ENCODE results near the gene CBX6.

The CBX6 gene

DNA sequence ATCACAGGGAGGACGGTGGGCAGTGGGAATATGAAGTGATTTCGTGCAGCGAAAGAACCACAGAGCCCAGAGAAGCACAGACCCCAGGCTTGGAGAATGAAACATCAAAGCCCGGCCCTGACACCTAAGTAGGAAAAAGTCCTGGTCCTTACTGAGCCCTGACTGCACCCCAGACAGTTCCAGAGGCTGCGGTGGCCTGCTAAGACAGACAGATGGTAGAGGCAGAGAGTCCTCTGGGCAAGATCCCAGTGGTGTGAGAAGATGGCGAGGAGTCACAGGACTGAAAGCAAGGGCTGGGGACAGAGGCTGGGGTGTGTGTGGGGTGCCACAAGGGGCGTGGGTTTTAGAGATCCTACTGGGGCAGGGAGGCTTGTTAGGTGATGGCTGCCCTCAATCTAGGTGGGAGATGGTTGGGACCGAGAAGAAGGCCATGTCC lies 3.7 kb downstream of the CBX6 start:
- no peaks in the 10 kb centered on the region for H3K9me3 Mint-ChIP-seq
- H3K4me3 Mint-ChIP-seq = peak overlapping the region; percentile 34
- no peak for DNase-seq
- peak overlapping the region; percentile 81 for H3K27ac Mint-ChIP-seq
- no peak for ATAC-seq
- H3K27me3 Mint-ChIP-seq = no peaks in the 10 kb centered on the region
- peaks cover 34% of the 10 kb centered on the region for H3K36me3 Mint-ChIP-seq (ENCODE audit: low read depth)
- peaks cover 43% of the 10 kb centered on the region for H3K4me1 Mint-ChIP-seq

- ATAC-seq (no peak), DNase-seq (no peak)
- no peaks in the 10 kb centered on the region for H3K9me3 Mint-ChIP-seq
- H3K36me3 Mint-ChIP-seq (ENCODE audit: low read depth) = peaks cover 34% of the 10 kb centered on the region
- peak overlapping the region; percentile 81 for H3K27ac Mint-ChIP-seq
- H3K4me1 Mint-ChIP-seq = peaks cover 37% of the 10 kb centered on the region
- no peaks in the 10 kb centered on the region for H3K27me3 Mint-ChIP-seq
- H3K4me3 Mint-ChIP-seq = no peak overlapping the region
Observed at GRCh38 chr22:38867471-38868285, 4.3 kb downstream of the CBX6 start.

GRCh38 chr22:38867124-38867455 lies 4.9 kb downstream of the CBX6 start:
- no peak for DNase-seq
- no peak for ATAC-seq
- H3K4me1 Mint-ChIP-seq = peaks cover 32% of the 10 kb centered on the region
- H3K27me3 Mint-ChIP-seq = no peaks in the 10 kb centered on the region
- no peak overlapping the region for H3K27ac Mint-ChIP-seq
- H3K9me3 Mint-ChIP-seq = no peaks in the 10 kb centered on the region
- H3K4me3 Mint-ChIP-seq = no peak overlapping the region
- peaks cover 34% of the 10 kb centered on the region for H3K36me3 Mint-ChIP-seq (ENCODE audit: low read depth)

- H3K4me1 Mint-ChIP-seq = peaks cover 32% of the 10 kb centered on the region
- no peak for DNase-seq
Observed at GRCh38 chr22:38866399-38867123, 5.5 kb downstream of the CBX6 start.

GRCh38 chr22:38866024-38866398 lies 6.0 kb downstream of the CBX6 start:
- ATAC-seq (no peak), DNase-seq (no peak)
- H3K27ac Mint-ChIP-seq = no peak overlapping the region
- H3K27me3 Mint-ChIP-seq = no peaks in the 10 kb centered on the region
- H3K4me3 Mint-ChIP-seq = no peak overlapping the region
- H3K9me3 Mint-ChIP-seq = no peaks in the 10 kb centered on the region
- H3K4me1 Mint-ChIP-seq = peaks cover 32% of the 10 kb centered on the region
- peaks cover 33% of the 10 kb centered on the region for H3K36me3 Mint-ChIP-seq (ENCODE audit: low read depth)

More at GRCh38 chr22:38866399-38867123, 5.5 kb downstream of the CBX6 start:
- H3K27me3 Mint-ChIP-seq = no peaks in the 10 kb centered on the region
- ATAC-seq = no peak
- no peak overlapping the region for H3K27ac Mint-ChIP-seq
- H3K4me3 Mint-ChIP-seq = no peak overlapping the region
- no peaks in the 10 kb centered on the region for H3K9me3 Mint-ChIP-seq
- peaks cover 34% of the 10 kb centered on the region for H3K36me3 Mint-ChIP-seq (ENCODE audit: low read depth)

GRCh38 chr22:38865201-38866023 lies 6.6 kb downstream of the CBX6 start:
- Mint-ChIP-seq H3K36me3 (ENCODE audit: low read depth) (peaks cover 27% of the 10 kb centered on the region), H3K27ac (no peak overlapping the region), H3K9me3 (no peaks in the 10 kb centered on the region), H3K4me3 (no peak overlapping the region), H3K4me1 (peaks cover 27% of the 10 kb centered on the region), H3K27me3 (no peaks in the 10 kb centered on the region)
- no peak for ATAC-seq
- DNase-seq = no peak

- H3K9me3 Mint-ChIP-seq = no peaks in the 10 kb centered on the region
- no peak overlapping the region for H3K4me3 Mint-ChIP-seq
- H3K27me3 Mint-ChIP-seq = no peaks in the 10 kb centered on the region
- DNase-seq = no peak
- no peak overlapping the region for H3K27ac Mint-ChIP-seq
- H3K36me3 Mint-ChIP-seq (ENCODE audit: low read depth) = peaks cover 20% of the 10 kb centered on the region
- peaks cover 18% of the 10 kb centered on the region for H3K4me1 Mint-ChIP-seq
- no peak for ATAC-seq
Observed at GRCh38 chr22:38864361-38865191, 7.4 kb downstream of the CBX6 start.

DNA sequence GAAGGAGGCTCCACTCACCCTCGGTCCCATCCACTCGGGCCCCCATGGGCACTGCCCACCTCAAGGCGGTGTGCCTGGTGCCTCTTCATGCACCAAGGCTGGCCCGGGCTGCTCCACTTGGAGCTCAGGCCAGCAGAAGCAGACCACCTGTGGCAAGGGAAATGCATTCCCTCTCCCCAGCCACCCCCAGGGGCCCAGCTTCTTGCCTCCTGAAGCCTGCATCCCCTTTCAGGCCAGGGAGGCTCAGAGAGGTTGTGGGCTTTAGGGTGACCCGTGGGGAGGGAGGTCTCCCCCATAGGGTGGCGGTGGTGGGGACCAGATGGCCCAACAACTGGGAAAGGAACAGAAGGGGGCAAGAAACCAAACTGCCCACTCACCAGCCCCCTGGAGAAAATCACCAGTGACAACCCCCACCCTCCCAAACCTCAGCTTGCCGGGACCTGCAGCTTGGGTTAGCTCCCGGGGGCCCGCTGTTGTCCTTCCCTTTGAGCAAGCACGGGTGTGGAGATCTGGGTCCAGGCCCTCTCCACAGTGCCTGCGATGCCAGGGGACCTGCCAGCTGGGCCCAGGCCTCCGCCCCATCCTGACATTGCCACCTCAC lies 8.4 kb downstream of the CBX6 start:
- Mint-ChIP-seq H3K4me1 (peaks cover 10% of the 10 kb centered on the region), H3K36me3 (ENCODE audit: low read depth) (peaks cover 14% of the 10 kb centered on the region), H3K27me3 (no peaks in the 10 kb centered on the region), H3K4me3 (no peak overlapping the region), H3K27ac (no peak overlapping the region), H3K9me3 (no peaks in the 10 kb centered on the region)
- no peak for DNase-seq
- ATAC-seq = no peak

- DNase-seq (no peak), ATAC-seq (peak; percentile 6)
- no peaks in the 10 kb centered on the region for H3K9me3 Mint-ChIP-seq
- peaks cover 2% of the 10 kb centered on the region for H3K4me1 Mint-ChIP-seq
- H3K36me3 Mint-ChIP-seq (ENCODE audit: low read depth) = peaks cover 5% of the 10 kb centered on the region
- H3K4me3 Mint-ChIP-seq = no peak overlapping the region
- peak overlapping the region; percentile 49 for H3K27ac Mint-ChIP-seq
- H3K27me3 Mint-ChIP-seq = no peaks in the 10 kb centered on the region
Observed at GRCh38 chr22:38862375-38863329, 9.4 kb downstream of the CBX6 start.

DNA sequence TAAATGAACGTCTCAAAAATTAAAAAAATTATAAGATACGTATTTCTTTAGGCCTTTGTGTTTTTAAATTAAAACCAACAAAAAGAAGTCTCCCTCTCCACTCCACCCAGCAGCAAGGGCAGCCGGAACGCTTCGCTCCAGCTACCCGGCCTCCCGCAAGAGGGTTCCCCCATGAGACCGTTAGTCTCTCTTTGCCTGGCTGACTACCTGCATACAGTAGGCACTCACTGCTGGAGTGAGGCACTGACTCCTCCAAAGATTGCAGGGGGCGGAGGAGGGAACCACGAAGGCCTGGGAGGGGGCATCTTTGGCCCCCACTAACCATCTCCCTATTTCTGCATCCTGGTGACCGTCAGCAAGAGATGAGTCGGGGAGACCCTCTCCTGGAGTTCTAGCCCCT lies 10.1 kb downstream of the CBX6 start:
- ATAC-seq (no peak), DNase-seq (no peak)
- Mint-ChIP-seq H3K36me3 (ENCODE audit: low read depth) (no peaks in the 10 kb centered on the region), H3K27ac (no peak overlapping the region), H3K4me1 (no peaks in the 10 kb centered on the region), H3K27me3 (no peaks in the 10 kb centered on the region), H3K9me3 (no peaks in the 10 kb centered on the region), H3K4me3 (no peak overlapping the region)

DNA sequence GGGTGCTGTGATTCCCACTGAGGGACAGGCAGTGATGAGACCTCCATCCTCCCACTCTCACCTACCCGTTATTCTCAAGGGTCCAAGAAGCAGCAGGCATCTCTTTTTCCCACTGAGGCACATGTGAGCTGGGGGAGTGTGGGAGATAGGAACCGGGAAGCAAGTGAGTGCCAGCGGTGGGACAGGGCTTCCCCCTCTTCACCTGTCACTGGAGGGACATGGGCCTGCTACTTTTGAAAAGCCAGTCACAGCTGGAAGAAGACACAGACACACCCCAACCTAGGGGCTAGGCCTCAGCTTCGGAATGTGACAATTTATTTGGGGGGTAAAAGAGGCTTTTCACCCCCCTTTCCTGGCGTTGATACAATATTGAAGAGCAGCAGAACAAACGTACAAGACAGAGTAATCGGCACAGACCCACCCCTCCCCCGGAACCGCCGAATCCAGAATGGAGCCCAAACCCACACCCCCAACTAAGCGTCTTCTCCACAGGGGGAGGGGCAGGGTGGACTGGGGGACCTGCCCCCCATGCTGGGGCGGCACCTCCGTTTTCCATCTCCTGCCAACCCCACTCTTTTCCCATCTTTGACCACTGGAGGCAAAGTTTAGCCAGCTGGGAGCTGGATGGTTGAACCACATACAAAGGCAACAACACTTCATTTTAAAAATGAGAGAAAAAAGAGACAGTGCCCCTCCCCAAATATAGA lies 10.7 kb downstream of the CBX6 start:
- H3K4me1 Mint-ChIP-seq = no peaks in the 10 kb centered on the region

DNA sequence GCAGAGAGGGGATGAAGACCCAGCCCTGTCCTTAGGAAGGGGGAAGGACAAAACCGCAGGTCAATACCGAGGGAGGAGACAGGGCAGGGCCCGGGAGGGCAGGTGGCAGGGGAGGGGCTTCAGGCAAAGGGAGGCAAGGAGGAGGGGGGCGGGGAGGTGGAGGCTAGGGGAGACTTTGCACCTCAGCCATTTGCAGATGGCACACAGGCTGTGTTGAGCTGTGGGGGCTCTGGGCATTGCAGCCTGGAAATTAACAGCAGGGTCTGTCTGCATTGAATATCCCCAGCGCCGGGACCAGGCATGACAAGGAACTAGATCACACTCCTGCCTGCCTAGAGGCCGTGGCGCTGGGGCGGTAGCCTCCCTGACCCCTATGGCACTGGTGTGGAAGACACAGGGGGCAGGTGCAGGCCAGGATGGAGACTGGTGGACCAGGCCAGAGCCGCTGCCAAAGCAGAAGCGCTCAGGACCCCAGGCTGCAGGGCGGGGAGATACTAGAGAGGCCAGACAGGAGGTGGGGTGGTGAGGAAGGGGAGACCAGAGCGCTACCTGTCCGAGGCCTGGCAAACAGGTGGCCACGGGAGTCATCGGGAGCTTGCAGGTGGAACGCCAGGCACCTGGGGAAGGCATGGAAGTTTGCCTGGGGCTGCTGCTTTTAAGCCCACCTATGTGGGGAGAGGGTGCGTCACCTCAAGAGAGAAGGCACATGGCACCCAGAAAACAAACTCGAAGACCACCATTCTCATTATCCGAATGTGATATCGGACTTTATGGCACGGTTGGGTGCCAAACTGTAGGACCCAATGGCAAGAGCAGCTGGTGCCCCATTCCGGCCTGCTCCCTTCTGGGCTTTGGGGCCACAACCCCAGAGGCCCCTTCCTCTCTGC lies 11.5 kb downstream of the CBX6 start:
- no peaks in the 10 kb centered on the region for H3K27me3 Mint-ChIP-seq
- no peaks in the 10 kb centered on the region for H3K4me1 Mint-ChIP-seq
- no peak for DNase-seq
- peak; percentile 6 for ATAC-seq
- no peaks in the 10 kb centered on the region for H3K9me3 Mint-ChIP-seq
- H3K36me3 Mint-ChIP-seq (ENCODE audit: low read depth) = no peaks in the 10 kb centered on the region
- H3K4me3 Mint-ChIP-seq = no peak overlapping the region
- no peak overlapping the region for H3K27ac Mint-ChIP-seq

More for the DNA sequence above, 10.7 kb downstream of the CBX6 start:
- no peak overlapping the region for H3K27ac Mint-ChIP-seq
- ATAC-seq (no peak), DNase-seq (no peak)
- no peaks in the 10 kb centered on the region for H3K9me3 Mint-ChIP-seq
- H3K4me3 Mint-ChIP-seq = no peak overlapping the region
- H3K27me3 Mint-ChIP-seq = no peaks in the 10 kb centered on the region
- no peaks in the 10 kb centered on the region for H3K36me3 Mint-ChIP-seq (ENCODE audit: low read depth)

All from activated naive CD8-positive, alpha-beta T cell treated with anti-CD3 and anti-CD28 coated beads, Interleukin-2, amount 50 U/mL, for 24 hours (primary cell).